Measurements from ENCODE around the gene HOXA13.

HOXA13 gene

DNA sequence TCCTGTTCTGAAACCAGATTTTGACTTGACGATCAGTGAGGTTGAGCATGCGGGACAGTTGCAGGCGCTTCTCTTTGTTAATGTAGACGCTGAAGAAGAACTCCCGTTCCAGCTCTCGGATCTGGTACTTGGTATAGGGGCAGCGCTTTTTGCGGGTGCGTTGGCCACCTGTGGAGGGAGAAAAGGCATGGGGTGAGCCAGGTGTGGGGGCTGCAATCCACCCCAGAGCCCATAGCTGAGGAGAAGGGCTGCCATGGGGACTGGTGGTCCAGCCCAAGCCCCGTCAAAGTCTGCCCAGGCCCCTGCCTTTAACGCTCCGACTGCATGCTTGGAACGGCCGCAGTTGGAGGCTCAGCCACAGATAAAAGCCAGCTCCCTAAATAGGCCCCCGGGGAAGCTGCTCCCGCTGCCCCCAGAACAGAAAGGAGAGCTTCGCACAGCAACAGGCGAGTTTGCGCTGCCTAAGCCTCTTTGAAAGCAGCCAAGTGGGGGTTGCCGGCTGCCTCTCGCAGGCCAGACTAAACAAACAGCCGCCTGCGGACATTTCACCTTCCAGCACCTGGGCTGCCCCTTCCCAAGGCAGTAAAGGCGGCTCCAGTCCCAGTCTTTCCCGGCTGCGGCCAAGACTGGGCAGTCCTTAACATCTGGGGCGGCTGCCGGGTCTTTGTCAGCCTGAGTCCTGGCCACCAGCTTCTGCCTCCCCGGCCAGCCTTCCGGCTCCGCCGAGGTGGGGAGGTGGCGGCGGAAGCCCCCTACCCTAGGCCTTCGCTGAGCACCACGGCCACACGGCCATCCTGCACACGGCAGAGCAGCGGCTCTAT is 16.8 kb downstream of the HOXA13 start:
- DNase-seq = no peak

- no peak for DNase-seq
Measured at GRCh38 chr7:27182285-27182841, 17.5 kb downstream of the HOXA13 start.

DNA sequence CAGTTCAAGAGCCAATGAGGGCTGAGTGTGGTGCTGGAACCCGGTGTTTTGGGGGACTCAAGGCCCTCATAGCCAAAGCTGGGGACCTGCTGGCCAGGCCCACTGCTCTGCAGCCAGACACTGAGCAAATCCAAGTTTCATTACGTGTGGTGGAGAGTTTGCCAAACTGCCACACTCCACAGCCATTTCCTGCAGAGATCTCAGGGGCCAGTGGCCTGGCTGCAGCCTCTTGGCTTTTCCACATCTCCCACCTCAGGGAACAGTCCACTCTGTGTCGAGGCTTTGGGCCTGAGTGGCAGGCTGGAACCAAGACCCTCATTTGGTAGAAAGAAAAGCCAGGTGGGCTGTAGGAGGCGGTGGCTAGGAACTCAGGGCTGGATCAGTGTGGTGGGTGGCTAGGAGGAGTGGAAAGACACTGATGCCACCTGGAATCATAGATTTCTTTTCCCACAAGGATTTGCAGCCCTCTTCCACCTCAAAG is 18.1 kb downstream of the HOXA13 start:
- DNase-seq = no peak

GRCh38 chr7:27180431-27181420 is 19.2 kb downstream of the HOXA13 start:
- no peak for DNase-seq

- peak in 3 of 58 donors; percentile 2 to 10 (median 9) for DNase-seq
Measured at GRCh38 chr7:27179503-27180430, 20.1 kb downstream of the HOXA13 start.

DNA sequence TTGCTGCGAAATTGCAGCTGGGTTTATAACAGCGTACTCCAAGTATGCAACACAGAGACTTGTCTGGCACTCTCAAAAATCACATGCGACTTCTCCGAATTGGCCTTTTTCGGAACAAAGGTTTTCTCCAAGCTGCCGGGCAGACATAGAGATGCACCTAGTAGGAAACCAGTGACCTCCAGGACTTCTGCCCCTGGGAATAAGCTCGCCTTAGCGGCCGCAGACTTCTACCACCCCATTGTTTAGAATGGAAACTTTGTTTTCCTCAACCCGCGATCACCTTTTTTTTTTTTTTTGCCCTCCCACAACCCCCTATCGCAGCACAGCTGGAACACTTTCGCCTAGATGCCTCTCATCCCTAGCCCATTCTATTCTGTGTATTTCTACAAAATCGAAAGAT is 20.9 kb downstream of the HOXA13 start:
- DNase-seq = no peak

DNA sequence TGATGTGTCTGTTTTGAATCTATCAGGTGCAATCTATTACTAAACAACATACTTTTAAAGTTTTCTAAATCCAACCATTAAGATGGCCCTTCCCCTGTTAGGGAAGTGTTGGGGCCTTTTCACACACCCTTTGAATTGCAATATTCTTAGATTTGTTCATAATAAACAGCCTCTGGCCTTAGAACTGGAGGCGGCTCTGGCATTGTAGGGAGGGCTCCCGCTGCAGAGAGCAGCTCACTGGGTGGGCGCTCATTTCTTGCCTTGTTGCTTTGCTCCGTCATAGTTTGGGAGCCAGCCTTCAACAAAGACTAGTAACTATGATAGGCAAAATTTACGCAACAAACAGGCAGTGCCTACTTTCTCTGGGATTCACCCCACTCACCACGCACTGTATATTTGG is 21.5 kb downstream of the HOXA13 start:
- no peak for DNase-seq

- DNase-seq = no peak
Measured at GRCh38 chr7:27177795-27178320, 22.0 kb downstream of the HOXA13 start.

DNA sequence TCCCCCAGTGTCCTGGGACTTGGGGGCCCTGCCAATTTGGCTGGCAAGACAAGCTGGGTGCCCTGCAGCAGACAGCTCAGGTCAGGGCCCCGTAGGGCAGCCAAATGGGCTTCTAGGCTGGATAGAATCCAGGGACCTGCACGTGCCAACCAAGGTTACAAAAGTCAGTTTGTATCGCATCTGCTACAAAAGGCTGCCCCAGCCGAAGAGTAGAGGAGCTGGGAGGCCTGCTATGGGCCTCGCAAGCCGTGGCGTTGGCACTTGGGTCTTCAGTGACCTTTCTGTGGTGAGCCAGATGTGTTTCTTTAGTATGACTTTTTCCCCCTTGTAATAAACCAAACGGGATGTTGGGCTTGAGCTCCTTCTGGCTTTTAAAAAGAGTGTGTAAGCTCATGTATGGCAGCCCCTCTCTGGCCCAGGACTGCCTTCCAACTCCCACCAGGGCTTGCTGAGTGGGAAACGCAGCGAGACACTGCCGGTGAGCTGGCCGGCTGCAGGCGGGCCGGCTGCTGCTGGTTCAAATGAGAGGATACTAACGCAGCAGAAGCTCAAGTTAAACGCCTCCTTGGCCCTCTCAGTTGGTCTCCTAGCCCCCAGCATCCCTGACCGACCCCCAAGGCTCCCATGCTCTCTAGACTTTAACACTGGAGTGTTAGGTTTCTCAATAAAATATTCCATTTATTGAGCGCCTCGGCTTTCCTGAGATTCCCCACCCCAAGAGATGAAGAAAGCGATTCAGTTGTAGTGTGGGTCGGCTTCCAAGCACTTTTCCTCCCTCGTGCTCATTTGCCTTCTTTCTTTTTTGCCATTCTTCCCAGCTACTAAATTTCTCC is 22.7 kb downstream of the HOXA13 start:
- no peak for DNase-seq

DNA sequence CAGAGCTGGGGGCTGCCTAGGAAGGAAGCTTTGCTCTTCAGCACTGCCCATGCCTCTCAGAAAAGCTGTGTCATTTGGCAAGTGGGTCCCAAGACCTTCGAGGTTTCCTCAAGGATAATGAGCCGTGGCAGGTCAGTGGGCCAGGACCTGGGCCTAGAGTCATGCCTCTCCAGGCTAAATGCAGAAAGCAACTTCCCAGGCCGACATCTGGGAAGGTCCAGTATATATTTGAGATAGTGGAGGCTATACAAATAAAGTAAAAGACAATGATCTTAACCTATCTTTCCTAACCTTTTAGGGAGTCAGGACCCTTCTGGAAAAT is 23.4 kb downstream of the HOXA13 start:
- no peak for DNase-seq

GRCh38 chr7:27175626-27176523 is 24.0 kb downstream of the HOXA13 start:
- DNase-seq = no peak

DNA sequence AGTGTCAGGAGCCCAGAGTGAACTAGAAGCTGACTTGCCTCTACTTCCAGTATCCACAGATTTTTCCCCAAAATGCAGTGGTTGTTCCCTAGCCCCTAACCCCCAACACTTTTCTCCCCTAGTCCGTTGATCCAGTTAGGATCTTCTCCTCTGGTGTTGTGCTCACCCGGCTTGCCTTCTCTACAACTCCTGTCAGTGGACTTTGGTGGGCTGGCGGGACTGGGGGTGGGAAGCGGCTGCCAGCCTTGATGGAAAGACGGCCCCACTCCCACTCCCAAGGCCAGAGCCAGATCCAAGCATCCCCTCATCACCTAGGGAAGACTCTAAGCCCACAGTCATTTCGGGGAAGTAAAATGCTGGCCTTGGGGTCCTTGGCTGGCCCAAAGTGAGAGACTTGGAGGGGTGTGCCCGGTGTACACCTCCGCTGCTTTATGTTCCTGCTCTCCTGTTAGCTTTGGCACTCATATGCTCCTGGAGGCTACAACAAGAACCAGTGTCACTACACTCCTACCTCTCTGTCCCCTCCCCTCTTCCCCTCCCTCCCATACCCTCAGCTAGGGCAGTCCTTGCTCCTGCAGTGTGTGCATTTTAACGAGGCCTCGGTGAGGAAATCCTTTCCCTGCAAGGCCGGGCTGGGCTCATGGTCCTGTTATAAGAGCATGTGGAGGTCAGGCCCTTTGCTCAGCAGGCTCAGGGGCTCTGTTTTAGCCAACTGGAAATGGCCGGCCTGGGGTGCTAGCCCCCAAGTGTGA is 24.8 kb downstream of the HOXA13 start:
- no peak for DNase-seq

GRCh38 chr7:27173956-27174873 is 25.7 kb downstream of the HOXA13 start, which contains the start of gene HOXA10:
Gene HOXA10 (minus strand): TSS chr7:27174320. CDS start chr7:27174306, 14 bp downstream.
- no peak for DNase-seq

DNA sequence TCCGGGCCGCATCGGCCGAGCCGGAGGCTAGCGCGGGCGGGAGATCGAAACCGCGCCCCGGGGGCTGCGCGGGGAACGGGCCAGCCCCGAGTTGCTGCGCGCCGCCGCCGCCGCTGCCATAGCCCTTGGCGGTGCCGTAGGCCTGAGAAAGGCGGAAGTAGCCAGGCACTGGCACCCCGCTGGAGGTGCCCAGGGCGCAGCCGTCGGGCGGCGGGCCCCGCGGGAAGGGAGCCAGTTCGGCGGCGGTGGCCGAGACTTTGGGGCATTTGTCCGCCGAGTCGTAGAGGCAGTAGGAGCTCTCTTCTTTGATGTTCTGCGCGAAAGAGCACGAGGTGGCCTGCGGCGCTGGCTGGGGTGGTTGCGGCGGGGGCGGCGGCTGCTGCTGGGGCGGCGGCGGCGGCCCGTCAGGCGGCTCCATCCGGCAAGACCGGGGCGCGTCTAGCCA is 26.4 kb downstream of the HOXA13 start:
- no peak for DNase-seq

- no peak for DNase-seq
Measured at GRCh38 chr7:27172823-27173510, 26.9 kb downstream of the HOXA13 start.

GRCh38 chr7:27172315-27172774 is 27.5 kb downstream of the HOXA13 start:
- no peak for DNase-seq

Data from anterior cingulate cortex (tissue), 58 donors.